OCI-LY1 (cell line): ENCODE data around the gene NACC2.

Experiments used
- H2AFZ ChIP-seq: fragments of 200-600 bp; sonication (generic), shearing (Covaris generic); 2 replicates; pipeline ENCODE4 v1.6.0; 2014; ENCODE audit warnings: antibody characterized with exemption, mild to moderate bottlenecking, low read length
- H3F3A ChIP-seq: fragments of 200-600 bp; sonication (generic), shearing (Covaris generic); 2 replicates; pipeline ENCODE4 v1.6.0; 2014; ENCODE audit warnings: mild to moderate bottlenecking, antibody characterized with exemption, low read length, moderate library complexity; ENCODE audit not compliant: insufficient read depth
- H3K27ac ChIP-seq: fragments of 200-600 bp; sonication (generic); 2 replicates; pipeline ENCODE4 v1.5.1; 2014; ENCODE audit warnings: low read length, mixed run types, mild to moderate bottlenecking, low read depth; ENCODE audit not compliant: poor library complexity, severe bottlenecking
- H3K27me3 ChIP-seq: fragments of 200-600 bp; sonication (generic); 2 replicates; pipeline ENCODE4 v1.6.0; 2014; ENCODE audit warnings: antibody characterized with exemption, mild to moderate bottlenecking, low read length, moderate library complexity; ENCODE audit not compliant: insufficient read depth
- H3K36me3 ChIP-seq: fragments of 200-600 bp; sonication (generic); 2 replicates; pipeline ENCODE4 v1.6.1; 2014; ENCODE audit warnings: mild to moderate bottlenecking, antibody characterized with exemption, low read length, moderate library complexity, mixed read lengths; ENCODE audit not compliant: insufficient read depth
- H3K4me1 ChIP-seq: fragments of 200-600 bp; sonication (generic); 2 replicates; pipeline ENCODE4 v1.5.1; 2014; ENCODE audit warnings: mild to moderate bottlenecking, low read length, moderate library complexity; ENCODE audit not compliant: insufficient read depth, severe bottlenecking
- H3K4me2 ChIP-seq: fragments of 200-600 bp; sonication (generic), shearing (Covaris generic); 2 replicates; pipeline ENCODE4 v1.6.1; 2014; ENCODE audit warnings: low read length
- H3K4me3 ChIP-seq: fragments of 200-600 bp; sonication (generic); 2 replicates; pipeline ENCODE4 v1.5.1; 2014; ENCODE audit warnings: low read length, low read depth, mild to moderate bottlenecking, mixed read lengths; ENCODE audit not compliant: poor library complexity, severe bottlenecking
- H3K79me2 ChIP-seq: fragments of 200-600 bp; shearing (Covaris generic); 2 replicates; pipeline ENCODE4 v1.6.1; 2016; ENCODE audit warnings: mixed run types, low read length, mixed read lengths; ENCODE audit not compliant: insufficient read depth
- H3K9ac ChIP-seq: fragments of 200-600 bp; sonication (generic), shearing (Covaris generic); 2 replicates; pipeline ENCODE4 v1.6.1; 2014; ENCODE audit warnings: mild to moderate bottlenecking, low read length, mixed read lengths
- H3K9me2 ChIP-seq: fragments of 200-600 bp; sonication (generic), shearing (Covaris generic); 2 replicates; pipeline ENCODE4 v1.6.1; 2014; ENCODE audit warnings: low read depth, mild to moderate bottlenecking, low read length, mixed read lengths
- H3K9me3 ChIP-seq: fragments of 200-600 bp; shearing (Covaris generic); 2 replicates; pipeline ENCODE4 v1.6.1; 2014; ENCODE audit warnings: low read length, mixed read lengths
- H4K20me1 ChIP-seq: fragments of 200-600 bp; sonication (generic), shearing (Covaris generic); 2 replicates; pipeline ENCODE4 v1.6.0; 2016; ENCODE audit warnings: mild to moderate bottlenecking, low read length; ENCODE audit not compliant: insufficient read depth
- EZH2 ChIP-seq: fragments of 200-600 bp; sonication (generic), shearing (Covaris generic); IDR thresholded peaks from 2 replicates; pipeline ENCODE4 v1.8.0; 2017; ENCODE audit warnings: borderline replicate concordance, mixed run types, mild to moderate bottlenecking, antibody characterized with exemption, low read length, moderate library complexity, mixed read lengths
- TF ChIP-seq, protein P1 (sequence below): fragments of 200-600 bp; sonication (generic), shearing (Covaris generic); IDR thresholded peaks from 2 replicates; pipeline ENCODE4 v1.5.1; 2017; ENCODE audit warnings: mild to moderate bottlenecking, antibody characterized with exemption, low read length, moderate library complexity, mixed read lengths

NACC2 gene

DNA sequence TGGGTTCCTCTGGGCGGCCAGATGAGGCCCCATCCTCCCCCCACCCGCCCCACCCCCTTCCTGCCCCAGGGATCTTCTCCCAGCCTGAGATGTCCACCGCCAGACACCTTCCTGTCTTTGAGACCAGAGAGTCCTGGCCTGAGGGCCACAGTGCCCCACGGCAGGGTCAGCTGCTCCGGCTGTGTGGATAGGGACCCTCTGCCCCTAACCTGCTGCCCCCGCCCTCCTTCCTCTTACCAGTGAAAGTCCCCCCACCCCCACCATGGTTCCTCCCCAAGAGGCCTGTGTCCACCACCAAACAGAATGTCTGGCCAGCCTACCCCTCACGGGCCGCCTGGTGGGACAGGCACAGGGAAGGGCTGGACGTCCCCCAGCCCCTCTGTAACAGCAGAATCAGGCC is 90.9 kb downstream of the NACC2 start:
- Histone ChIP-seq H3K36me3 (no peaks in the 10 kb centered on the region), H2AFZ (no peak overlapping the region), H3K27ac (no peak overlapping the region), H3K9me2 (no peaks in the 10 kb centered on the region), H3K9me3 (no peaks in the 10 kb centered on the region), H3K79me2 (no peaks in the 10 kb centered on the region), H3K27me3 (peaks cover 9% of the 10 kb centered on the region; the same call in 1 of the 2 replicates), H3K4me1 (no peaks in the 10 kb centered on the region), H4K20me1 (no peaks in the 10 kb centered on the region), H3K9ac (no peak overlapping the region), H3K4me3 (no peak overlapping the region), H3K4me2 (no peak overlapping the region), H3F3A (no peaks in the 10 kb centered on the region)
- TF ChIP-seq, protein P1, sequence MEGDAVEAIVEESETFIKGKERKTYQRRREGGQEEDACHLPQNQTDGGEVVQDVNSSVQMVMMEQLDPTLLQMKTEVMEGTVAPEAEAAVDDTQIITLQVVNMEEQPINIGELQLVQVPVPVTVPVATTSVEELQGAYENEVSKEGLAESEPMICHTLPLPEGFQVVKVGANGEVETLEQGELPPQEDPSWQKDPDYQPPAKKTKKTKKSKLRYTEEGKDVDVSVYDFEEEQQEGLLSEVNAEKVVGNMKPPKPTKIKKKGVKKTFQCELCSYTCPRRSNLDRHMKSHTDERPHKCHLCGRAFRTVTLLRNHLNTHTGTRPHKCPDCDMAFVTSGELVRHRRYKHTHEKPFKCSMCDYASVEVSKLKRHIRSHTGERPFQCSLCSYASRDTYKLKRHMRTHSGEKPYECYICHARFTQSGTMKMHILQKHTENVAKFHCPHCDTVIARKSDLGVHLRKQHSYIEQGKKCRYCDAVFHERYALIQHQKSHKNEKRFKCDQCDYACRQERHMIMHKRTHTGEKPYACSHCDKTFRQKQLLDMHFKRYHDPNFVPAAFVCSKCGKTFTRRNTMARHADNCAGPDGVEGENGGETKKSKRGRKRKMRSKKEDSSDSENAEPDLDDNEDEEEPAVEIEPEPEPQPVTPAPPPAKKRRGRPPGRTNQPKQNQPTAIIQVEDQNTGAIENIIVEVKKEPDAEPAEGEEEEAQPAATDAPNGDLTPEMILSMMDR: no peak
- TF ChIP-seq EZH2: no peak

GRCh38 chr9:136003411-136004218 is 91.5 kb downstream of the NACC2 start:
- Histone ChIP-seq H3F3A (no peaks in the 10 kb centered on the region), H3K27ac (no peak overlapping the region)

DNA sequence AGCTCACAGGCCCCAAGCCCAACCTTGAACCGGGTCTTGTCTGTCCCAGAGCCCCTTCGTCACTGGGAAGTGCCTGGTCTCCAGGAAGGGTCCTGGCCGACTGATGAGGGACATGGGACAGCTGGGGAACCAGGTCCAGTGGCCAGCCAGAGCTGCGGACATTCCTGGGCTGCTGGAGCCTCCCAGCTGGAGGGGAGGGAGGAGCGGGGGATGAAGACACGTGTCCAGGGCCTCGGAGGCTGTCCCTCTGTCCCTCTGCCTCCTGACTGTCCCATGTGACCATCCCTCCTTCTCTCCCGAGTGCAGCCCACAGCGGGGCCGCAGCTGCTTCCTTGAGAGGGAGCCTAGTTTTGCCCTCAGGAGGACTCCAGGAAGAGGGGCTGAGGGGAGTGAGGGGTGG is 92.2 kb downstream of the NACC2 start:
- H3K9me2 ChIP-seq: no peaks in the 10 kb centered on the region
- H3K4me2 ChIP-seq: no peak overlapping the region
- no peaks in the 10 kb centered on the region for H3K36me3 ChIP-seq
- H3K4me1 ChIP-seq: no peaks in the 10 kb centered on the region
- no peak overlapping the region for H3K27ac ChIP-seq
- no peak overlapping the region for H3K9ac ChIP-seq
- no peaks in the 10 kb centered on the region for H3K79me2 ChIP-seq
- H3K4me3 ChIP-seq: no peak overlapping the region
- H3K27me3 ChIP-seq: peaks cover 9% of the 10 kb centered on the region; the same call in 1 of the 2 replicates
- no peaks in the 10 kb centered on the region for H3K9me3 ChIP-seq
- H4K20me1 ChIP-seq: no peaks in the 10 kb centered on the region
- no peak overlapping the region for H2AFZ ChIP-seq
- H3F3A ChIP-seq: no peaks in the 10 kb centered on the region
- TF ChIP-seq, protein P1: no peak
- TF ChIP-seq EZH2: no peak

More at GRCh38 chr9:136003411-136004218, 91.5 kb downstream of the NACC2 start:
- peaks cover 9% of the 10 kb centered on the region; the same call in 1 of the 2 replicates for H3K27me3 ChIP-seq
- no peaks in the 10 kb centered on the region for H4K20me1 ChIP-seq
- no peaks in the 10 kb centered on the region for H3K79me2 ChIP-seq
- no peak overlapping the region for H3K4me2 ChIP-seq
- H3K4me3 ChIP-seq: no peak overlapping the region
- TF ChIP-seq, protein P1: no peak
- TF ChIP-seq EZH2: no peak
- H3K4me1 ChIP-seq: no peaks in the 10 kb centered on the region
- H3K36me3 ChIP-seq: no peaks in the 10 kb centered on the region
- H3K9ac ChIP-seq: no peak overlapping the region
- H3K9me3 ChIP-seq: no peaks in the 10 kb centered on the region
- H3K9me2 ChIP-seq: no peaks in the 10 kb centered on the region
- no peak overlapping the region for H2AFZ ChIP-seq
